Measurements from ENCODE around the gene FCER2.
"Not testable (repeated sequence)": the region's sequence is repeated elsewhere in the genome, so short reads cannot be mapped to it uniquely, and the experiment has no call there.

The FCER2 gene

DNA sequence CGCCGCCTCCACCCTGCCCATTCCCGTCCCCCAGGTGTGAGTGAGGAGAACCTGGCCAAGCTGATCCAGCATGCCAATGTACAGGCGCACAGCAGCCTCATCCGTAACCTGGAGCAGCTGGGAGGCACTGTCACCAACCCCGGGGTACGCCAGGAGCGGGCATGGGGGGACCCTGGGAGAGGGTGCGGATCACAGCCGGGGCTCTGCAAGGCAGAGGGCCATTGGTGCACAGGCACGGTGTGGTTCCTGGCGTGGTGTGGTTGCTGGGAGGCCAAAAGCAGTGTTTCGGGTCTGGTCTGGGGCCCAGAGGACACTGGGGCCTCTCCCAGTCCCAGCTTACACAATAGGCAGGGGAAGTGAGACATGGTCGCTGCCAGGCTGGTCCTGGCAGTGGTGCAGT, 56.8 kb downstream of the FCER2 start:
- no peak for DNase-seq

DNA sequence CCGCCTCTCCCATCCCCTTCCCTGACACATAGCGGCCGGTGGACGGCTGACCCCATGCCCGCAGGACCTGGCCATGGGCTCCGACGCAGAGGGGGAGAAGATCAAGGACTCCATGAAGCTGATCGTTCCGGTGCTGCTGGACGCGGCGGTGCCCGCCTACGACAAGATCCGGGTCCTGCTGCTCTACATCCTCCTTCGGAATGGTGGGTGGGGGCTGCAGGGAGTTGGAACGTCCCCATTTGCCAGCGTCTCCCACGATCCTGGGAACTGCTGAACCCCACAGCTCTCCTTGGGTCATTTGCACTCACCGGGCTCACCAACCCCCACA, 57.4 kb downstream of the FCER2 start:
- DNase-seq = no peak

DNA sequence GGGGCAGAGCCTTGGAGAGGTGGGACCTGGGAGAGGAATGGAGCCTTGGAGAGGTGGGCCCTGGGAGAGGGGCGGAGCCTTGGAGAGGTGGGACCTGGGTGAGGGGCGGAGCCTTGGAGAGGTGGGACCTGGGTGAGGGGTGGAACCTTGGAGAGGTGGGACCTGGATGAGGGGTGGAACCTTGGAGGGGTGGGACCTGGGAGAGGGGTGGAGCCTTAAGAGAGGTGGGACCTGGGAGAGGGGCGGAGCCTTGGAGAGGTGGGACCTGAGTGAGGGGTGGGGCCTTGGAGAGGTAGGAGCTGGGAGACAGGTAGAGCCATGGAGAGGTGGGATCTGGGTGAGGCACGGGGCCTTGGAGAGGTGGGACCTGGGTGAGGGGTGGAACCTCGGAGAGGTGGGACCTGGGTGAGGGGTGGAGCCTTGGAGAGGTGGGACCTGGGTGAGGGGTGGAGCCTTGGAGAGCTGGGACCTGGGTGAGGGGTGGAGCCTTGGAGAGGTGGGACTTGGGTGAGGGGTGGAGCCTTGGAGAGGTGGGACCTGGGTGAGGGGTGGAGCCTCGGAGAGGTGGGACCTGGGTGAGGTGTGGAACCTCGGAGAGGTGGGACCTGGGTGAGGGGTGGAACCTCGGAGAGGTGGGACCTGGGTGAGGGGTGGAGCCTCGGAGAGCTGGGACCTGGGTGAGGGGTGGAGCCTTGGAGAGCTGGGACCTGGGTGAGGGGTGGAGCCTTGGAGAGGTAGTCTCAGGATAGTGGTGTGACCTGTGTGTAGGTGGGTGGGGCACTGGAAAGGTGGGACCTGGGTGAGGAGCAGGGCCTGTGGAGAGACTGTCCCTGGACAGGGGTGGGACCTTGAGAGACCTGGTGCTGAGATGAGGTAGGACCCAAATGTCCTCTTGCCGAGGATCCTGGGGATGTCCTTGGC, 58.0 kb downstream of the FCER2 start:
- not testable (repeated sequence) for DNase-seq

DNA sequence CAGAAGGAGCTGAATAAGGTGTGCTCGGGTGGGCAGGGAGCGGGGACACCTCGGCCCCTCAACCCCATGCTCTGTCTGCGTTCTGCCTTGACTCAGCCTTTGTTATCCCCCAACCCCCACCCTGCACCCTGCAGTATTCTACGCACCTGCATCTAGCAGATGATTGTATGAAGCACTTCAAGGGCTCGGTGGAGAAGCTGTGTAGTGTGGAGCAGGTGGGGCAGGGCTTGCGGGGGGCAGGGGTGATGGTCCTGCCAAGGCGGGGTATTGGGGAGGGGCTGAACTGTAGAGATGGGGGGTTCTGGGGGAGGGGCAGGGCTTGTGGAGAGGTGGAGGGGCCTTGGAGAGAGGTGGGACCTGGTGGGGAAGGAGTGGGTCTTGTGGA, 58.9 kb downstream of the FCER2 start:
- no peak for DNase-seq

DNA sequence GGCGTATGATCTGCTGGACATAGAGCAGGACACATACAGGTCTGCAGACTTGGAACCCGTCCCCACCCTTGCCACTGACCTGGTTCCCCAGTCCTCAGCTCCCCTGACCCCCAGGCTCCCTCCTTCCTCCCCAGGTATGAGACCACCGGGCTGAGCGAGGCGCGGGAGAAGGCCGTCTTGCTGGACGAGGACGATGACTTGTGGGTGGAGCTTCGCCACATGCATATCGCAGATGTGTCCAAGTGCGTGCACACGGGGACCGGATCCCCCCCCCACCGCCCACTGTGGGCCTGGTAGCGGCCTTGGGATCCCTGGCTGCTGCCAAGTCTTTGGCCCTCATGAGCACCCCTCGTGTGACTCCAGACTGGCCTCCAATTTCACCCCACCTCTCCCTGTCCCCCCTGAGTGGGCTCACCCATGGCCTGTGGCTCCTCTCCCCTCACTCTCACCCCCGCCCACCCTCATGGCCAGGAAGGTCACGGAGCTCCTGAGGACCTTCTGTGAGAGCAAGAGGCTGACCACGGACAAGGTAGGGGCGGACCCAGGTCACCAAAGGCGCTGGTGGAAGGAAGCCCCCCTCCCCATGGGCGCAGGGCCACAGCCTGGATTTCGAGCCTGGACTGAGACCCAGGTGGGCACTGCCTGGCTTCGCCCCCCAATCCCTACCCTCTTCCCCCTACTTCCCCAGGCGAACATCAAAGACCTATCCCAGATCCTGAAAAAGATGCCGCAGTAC, 59.5 kb downstream of the FCER2 start:
- no peak for DNase-seq

DNA sequence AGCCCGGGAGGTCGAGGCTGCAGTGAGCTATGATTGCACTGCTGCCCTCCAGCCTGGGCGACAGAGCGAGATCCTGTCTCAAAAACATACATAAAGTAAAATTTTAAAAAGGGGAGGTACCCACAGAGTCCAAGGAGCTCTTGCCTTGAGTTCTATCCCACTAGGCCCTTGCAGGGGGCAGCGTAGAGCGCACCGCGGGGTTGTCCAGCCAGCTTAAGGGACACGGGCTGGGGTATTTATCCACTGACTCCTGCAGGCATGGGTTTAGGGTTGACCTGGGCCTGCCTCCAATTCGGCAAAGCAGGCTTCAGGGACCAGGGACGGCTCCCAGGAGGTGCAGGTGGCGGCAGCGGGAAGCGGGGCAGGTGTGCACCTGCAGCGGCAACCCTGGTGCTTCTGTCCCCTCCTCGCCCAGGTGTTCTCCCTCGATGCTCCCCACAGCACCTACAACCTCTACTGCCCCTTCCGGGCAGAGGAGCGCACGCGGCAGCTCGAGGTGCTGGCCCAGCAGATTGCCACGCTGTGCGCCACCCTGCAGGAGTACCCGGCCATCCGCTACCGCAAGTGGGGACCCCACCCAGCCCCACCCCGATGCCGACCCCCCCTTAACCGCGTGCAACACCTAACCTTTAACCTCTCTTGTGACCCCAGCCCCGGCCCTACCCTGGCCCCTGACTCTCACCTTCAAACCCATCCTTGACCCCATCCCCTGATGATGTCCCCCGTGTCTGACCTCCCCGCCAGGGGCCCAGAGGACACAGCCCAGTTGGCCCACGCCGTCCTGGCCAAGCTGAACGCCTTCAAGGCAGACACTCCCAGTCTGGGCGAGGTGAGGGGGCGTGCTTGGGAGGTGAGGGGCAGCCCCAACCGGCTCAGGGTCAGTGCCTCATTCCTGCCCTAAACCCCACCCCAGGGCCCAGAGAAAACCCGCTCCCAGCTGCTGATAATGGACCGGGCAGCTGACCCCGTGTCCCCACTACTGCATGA, 60.3 kb downstream of the FCER2 start:
- no peak for DNase-seq

DNA sequence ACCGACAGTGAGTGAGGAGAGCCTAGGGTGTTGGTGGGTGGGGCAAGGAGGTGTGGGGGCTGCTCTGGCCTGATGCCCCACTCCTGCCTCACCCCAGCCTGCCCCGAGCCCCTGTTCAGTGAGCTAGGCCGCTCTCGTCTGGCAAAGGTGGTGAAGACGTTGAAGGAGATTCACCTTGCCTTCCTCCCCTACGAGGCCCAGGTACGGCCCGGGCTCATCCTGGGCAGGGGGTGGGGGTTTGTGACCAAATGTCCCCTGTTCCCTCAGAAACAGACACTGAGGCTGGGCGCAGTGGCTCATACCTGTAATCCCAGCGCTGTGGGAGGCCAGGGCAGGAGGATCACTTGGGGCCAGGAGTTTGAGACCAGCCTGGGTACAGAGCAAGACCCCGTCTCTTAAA, 61.1 kb downstream of the FCER2 start:
- no peak for DNase-seq

DNA sequence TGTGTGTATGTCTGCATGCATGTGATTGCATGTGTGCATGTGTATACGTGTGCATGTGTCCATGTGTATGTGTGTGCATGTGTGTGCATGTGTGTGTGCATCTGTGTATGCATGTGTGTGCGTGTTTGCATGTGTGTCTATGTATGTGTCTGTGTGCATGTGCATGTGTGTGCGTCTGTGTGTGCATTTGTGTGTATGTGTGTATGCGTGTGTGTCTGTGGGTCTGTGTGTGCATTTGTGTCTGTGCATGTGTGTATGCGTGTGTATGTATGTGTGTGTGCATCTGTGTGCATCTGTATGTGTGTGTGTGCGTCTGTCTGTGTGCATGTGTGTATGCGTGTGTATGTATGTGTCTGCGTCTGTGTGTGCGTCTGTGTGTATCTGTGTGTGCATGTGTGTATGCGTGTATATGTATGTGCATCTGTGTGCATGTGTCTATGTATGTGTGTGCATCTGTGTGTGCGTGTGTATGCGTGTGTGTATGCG, 62.0 kb downstream of the FCER2 start:
- DNase-seq = no peak

DNA sequence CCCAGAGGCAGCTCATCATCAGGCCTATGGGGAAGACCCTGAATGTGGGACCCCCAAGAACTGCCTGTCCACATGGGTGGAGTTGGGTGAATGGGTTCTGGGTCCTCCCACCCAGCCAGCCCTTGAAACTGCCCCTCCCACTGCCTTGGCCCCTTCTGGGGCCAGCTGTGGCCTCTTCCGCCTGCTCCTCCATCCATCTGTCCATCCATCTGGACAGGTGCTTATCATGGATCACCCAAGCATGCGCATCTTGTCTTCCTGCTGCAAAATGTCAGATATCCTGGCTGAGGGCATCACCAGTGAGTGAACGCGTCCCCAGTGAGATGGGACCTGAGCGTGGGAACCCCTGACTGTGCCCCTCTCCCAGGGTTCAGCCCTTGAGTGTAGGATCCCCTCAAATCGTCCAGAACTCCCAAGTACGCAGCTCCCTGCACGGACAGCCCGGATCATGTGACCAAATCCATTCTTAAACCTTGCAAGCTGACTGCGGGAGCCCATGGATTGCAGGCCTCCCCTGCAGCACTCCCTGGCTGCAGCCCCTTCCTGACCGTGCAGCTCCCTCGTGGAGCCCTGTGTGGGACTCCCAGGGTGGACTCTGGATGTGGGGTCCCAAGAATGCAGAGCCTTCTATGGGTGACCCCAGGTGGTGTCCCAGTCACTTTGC, 63.0 kb downstream of the FCER2 start:
- no peak for DNase-seq

Measured in NCI-H2107 (cell line).